ENCODE data around the gene CDC73.
"Not testable (repeated sequence)": the region's sequence is repeated elsewhere in the genome, so short reads cannot be mapped to it uniquely, and the experiment has no call there.

CDC73 gene

GRCh38 chr1:193234530-193234929 is 112.7 kb downstream of the CDC73 start:
- no peak for DNase-seq (ENCODE audit: low spot score)

- no peak for DNase-seq (ENCODE audit: low spot score)
Measured at GRCh38 chr1:193237381-193237978, 115.6 kb downstream of the CDC73 start.

GRCh38 chr1:193240609-193241008 is 118.8 kb downstream of the CDC73 start:
- DNase-seq (ENCODE audit: low spot score): no peak

- peak; percentile 10 for DNase-seq (ENCODE audit: low spot score)
Measured at GRCh38 chr1:193241132-193241827, 119.4 kb downstream of the CDC73 start.

- no peak for DNase-seq (ENCODE audit: low spot score)
Measured at GRCh38 chr1:193242000-193242399, 120.2 kb downstream of the CDC73 start.

GRCh38 chr1:193249187-193249586 is 127.4 kb downstream of the CDC73 start:
- no peak for DNase-seq (ENCODE audit: low spot score)

- no peak for DNase-seq (ENCODE audit: low spot score)
Measured at GRCh38 chr1:193251950-193252349, 130.1 kb downstream of the CDC73 start.

GRCh38 chr1:193256019-193256418 is 134.2 kb downstream of the CDC73 start:
- DNase-seq (ENCODE audit: low spot score): no peak

GRCh38 chr1:193259636-193260035 is 137.8 kb downstream of the CDC73 start:
- no peak for DNase-seq (ENCODE audit: low spot score)

GRCh38 chr1:193260056-193260745 is 138.4 kb downstream of the CDC73 start:
- no peak for DNase-seq (ENCODE audit: low spot score)

- DNase-seq (ENCODE audit: low spot score): no peak
Measured at GRCh38 chr1:193260896-193261295, 139.1 kb downstream of the CDC73 start.

- DNase-seq (ENCODE audit: low spot score): no peak
Measured at GRCh38 chr1:193262661-193263060, 140.8 kb downstream of the CDC73 start.

- DNase-seq (ENCODE audit: low spot score): no peak
Measured at GRCh38 chr1:193264313-193265065, 142.7 kb downstream of the CDC73 start.

- DNase-seq (ENCODE audit: low spot score): no peak
Measured at GRCh38 chr1:193265716-193266115, 143.9 kb downstream of the CDC73 start.

- not testable (repeated sequence) for DNase-seq (ENCODE audit: low spot score)
Measured at GRCh38 chr1:193266794-193267193, 145.0 kb downstream of the CDC73 start.

GRCh38 chr1:193270996-193271395 is 149.2 kb downstream of the CDC73 start:
- no peak for DNase-seq (ENCODE audit: low spot score)

GRCh38 chr1:193275773-193276172 is 153.9 kb downstream of the CDC73 start:
- DNase-seq (ENCODE audit: low spot score): no peak

GRCh38 chr1:193278968-193279367 is 157.1 kb downstream of the CDC73 start:
- DNase-seq (ENCODE audit: low spot score): no peak

- no peak for DNase-seq (ENCODE audit: low spot score)
Measured at GRCh38 chr1:193281894-193282293, 160.1 kb downstream of the CDC73 start.

GRCh38 chr1:193283016-193283415 is 161.2 kb downstream of the CDC73 start:
- no peak for DNase-seq (ENCODE audit: low spot score)

- DNase-seq (ENCODE audit: low spot score): no peak
Measured at GRCh38 chr1:193284219-193284618, 162.4 kb downstream of the CDC73 start.

- no peak for DNase-seq (ENCODE audit: low spot score)
Measured at GRCh38 chr1:193285641-193286040, 163.8 kb downstream of the CDC73 start.

All from CD4-positive, alpha-beta T cell treated with Interleukin-15 for 4 hours (primary cell).